NCI-H510A (cell line): Measurements from ENCODE around the gene CFAP299.

Experiments
- DNase-seq: peaks from one replicate; lab custom pipeline; 2025; lab: John Stamatoyannopoulos, UW

CFAP299 gene

GRCh38 chr4:80927420-80927819 lies 591.9 kb downstream of the CFAP299 start:
- no peak for DNase-seq

- no peak for DNase-seq
Measured at GRCh38 chr4:80931631-80932081, 596.1 kb downstream of the CFAP299 start.

- no peak for DNase-seq
Measured at GRCh38 chr4:80948141-80948540, 612.6 kb downstream of the CFAP299 start.

GRCh38 chr4:80948995-80949394 lies 613.5 kb downstream of the CFAP299 start:
- DNase-seq = no peak

- no peak for DNase-seq
Measured at GRCh38 chr4:80956421-80956820, 620.9 kb downstream of the CFAP299 start.

DNA sequence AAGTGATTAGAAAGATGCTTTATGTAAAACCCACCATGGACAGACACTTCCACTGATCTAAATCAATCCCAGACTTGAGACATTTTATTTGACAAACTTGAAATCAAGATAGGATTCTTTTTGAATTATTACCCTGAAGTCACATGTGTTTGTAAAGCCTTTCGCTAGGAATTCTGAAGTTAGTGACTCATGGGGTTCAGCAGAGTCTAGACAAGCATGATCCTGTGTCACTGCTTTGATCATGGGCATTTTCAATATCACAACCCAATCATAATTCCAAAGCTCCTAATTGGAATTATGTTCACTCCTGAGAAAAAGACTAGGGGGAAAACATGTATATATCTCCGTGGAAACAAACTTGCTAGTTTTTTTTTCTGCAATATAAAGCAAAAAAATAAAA lies 627.5 kb downstream of the CFAP299 start:
- DNase-seq = no peak

DNA sequence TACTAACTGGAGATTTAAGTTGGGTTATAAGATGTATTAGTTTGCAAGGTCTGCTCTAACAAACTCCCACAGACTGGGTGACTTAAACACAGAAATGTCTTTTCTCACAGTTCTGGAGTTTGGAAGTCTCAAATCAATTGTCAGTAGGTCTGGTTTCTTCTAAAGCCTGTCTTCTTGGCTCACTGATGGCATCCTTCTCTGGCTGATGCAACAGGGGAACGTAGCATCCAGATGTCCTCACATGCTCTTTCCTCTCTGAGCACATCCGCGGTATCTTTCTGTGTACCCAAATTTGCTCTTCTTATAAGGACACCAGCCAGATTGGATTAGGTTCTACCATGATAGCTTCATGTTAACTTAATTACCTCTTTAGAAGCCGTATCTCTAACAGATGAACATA lies 631.8 kb downstream of the CFAP299 start:
- DNase-seq = no peak

- no peak for DNase-seq
Measured at GRCh38 chr4:80980239-80980638, 644.7 kb downstream of the CFAP299 start.

- DNase-seq = no peak
Measured at GRCh38 chr4:80986011-80986410, 650.5 kb downstream of the CFAP299 start.

- no peak for DNase-seq
Measured at GRCh38 chr4:80989921-80990544, 654.5 kb downstream of the CFAP299 start.

GRCh38 chr4:80990851-80991250 lies 655.3 kb downstream of the CFAP299 start:
- DNase-seq = no peak

DNA sequence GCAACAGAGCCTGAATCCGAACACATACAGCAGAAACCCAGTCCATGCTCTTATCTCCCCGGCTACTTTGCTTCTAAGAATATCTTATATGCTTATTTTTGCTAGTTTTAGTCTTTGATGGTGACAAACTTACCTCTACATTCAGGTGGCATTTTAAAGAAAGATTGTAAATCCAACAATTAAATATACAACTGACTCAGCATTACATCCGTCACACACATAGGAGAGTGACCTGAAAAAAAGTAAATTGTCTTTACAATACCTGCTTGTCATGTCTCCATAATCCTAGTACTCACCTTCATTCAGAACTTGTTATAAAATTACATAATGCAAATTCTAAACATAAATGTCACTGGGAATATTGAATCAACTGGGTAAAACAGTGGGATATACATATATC lies 664.4 kb downstream of the CFAP299 start:
- DNase-seq = no peak

GRCh38 chr4:81003597-81004111 lies 668.1 kb downstream of the CFAP299 start:
- no peak for DNase-seq

DNA sequence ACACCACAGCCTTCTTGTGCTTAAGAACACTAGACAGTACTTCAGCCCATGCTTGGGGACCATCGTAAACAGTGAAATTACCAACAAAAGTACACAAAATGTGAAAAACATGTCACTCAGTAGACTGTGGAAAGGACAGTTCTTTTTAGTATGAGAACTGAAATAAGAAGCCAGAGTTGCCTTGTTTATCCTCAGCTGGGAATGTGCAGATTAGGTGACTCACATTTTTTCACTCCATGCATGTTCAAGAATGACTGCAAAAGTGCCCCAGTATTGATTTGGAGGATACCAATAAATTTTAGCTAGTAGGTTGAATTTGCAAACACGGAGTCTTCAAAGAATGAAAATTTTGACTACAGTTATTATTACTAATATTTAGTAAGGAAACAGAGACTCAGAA lies 671.9 kb downstream of the CFAP299 start:
- no peak for DNase-seq
